Spleen (tissue), 7 donors: Measurements from ENCODE around the gene VKORC1L1.

Source experiments
- POLR2A ChIP-seq, 3 donors: fragments of 450-650 bp; IDR thresholded peaks; one replicate each; pipeline ENCODE4 v1.5.1; 2017; ENCODE audit warnings: antibody characterized with exemption in 3 of 3, mild to moderate bottlenecking in 1 of 3
- POLR2AphosphoS5 ChIP-seq, 3 donors: sonication (generic); formaldehyde crosslinking; IDR thresholded peaks; one replicate each; pipeline ENCODE4 v1.5.1; 2017; ENCODE audit warnings: antibody characterized with exemption in 3 of 3
- TF ChIP-seq, protein P1 (sequence below), 11 experiments: fragments of 200-600 bp in 7 of 11; fragments of 450-650 bp in 4 of 11; sonication (generic) in 4 of 11; IDR thresholded peaks in 8 of 11; conservative IDR thresholded peaks in 3 of 11; 1 replicate in 7 of 11; 2 replicates in 4 of 11; pipeline versions ENCODE4 v1.4.0 to v1.8.0; 2016 to 2021; ENCODE audit warnings: antibody characterized with exemption in 11 of 11, inconsistent platforms in 4 of 11, mild to moderate bottlenecking in 1 of 11
- donor health status: DM: no; HTN: no; CAD: no; lungs with moderate emphysema.
- donor health status: DM: no; HTN: no; CAD: no.
- donor health status: DM: no; HTN: no; CAD: no.

DNA sequence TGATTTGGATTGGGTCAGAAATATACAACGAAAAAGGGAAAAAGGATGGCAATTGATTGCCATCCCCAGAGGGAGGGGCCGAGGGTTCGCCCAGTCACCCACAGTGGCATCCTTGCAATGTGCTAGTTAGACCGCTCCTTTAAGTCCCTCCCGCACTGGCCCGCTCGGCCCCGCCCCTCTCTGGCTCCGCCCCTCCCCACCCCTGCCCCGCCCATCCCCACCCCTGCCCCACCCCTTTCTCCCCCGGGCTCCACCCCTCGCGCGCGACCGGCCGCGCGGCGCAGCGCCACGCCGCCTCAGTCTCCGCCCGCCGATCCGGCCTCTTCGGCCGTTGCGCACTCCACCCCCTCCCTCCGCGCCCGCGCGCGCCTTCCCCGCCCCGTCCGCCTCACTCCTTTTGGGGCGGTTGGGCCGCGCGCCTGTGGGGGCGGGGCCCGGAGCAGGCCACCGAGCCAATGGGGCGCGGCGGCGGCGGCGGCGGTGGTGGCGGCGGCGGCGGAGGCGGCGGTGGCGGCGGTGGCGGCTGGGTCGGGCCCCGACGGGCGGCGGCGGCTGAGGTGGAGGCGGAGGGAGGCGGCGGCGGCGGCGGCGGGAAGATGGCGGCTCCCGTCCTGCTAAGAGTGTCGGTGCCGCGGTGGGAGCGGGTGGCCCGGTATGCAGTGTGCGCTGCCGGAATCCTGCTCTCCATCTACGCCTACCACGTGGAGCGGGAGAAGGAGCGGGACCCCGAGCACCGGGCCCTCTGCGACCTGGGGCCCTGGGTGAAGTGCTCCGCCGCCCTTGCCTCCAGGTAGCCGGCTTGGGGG is at the start of gene VKORC1L1:
- TF ChIP-seq POLR2A (IDR thresholded peaks at IDR 0.05): no peak
- TF ChIP-seq, protein P1, sequence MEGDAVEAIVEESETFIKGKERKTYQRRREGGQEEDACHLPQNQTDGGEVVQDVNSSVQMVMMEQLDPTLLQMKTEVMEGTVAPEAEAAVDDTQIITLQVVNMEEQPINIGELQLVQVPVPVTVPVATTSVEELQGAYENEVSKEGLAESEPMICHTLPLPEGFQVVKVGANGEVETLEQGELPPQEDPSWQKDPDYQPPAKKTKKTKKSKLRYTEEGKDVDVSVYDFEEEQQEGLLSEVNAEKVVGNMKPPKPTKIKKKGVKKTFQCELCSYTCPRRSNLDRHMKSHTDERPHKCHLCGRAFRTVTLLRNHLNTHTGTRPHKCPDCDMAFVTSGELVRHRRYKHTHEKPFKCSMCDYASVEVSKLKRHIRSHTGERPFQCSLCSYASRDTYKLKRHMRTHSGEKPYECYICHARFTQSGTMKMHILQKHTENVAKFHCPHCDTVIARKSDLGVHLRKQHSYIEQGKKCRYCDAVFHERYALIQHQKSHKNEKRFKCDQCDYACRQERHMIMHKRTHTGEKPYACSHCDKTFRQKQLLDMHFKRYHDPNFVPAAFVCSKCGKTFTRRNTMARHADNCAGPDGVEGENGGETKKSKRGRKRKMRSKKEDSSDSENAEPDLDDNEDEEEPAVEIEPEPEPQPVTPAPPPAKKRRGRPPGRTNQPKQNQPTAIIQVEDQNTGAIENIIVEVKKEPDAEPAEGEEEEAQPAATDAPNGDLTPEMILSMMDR (IDR thresholded peaks at IDR 0.05 in 8 of 11, conservative IDR thresholded peaks at IDR 0.05 in 3 of 11): no peak
- peak; percentile 32 to 75 (median 66) for TF ChIP-seq POLR2AphosphoS5 (IDR thresholded peaks at IDR 0.05)
